Astrocyte of the spinal cord (primary cell): Measurements from ENCODE around the gene VRTN.

Source experiments
- DNase-seq: peaks from one replicate; pipeline ENCODE4 v3.0.0; 2011; ENCODE audit warnings: low read depth, low spot score
- H3K4me3 ChIP-seq: 2 replicates; pipeline ENCODE4 v1.5.1; 2011; ENCODE audit warnings: low read depth, mild to moderate bottlenecking, low read length, moderate library complexity
- CTCF ChIP-seq: IDR thresholded peaks from 2 replicates; pipeline ENCODE4 v1.5.1; 2012; ENCODE audit warnings: low read depth, mild to moderate bottlenecking, low read length, inconsistent platforms
- in situ Hi-C: cut with HindIII; loops from 2 replicates; pipeline ENCODE4 v1.10.0; 2017; ENCODE audit warnings: low sequenced_read_pairs

The VRTN gene

GRCh38 chr14:74348735-74349463 is 628 bp downstream of the VRTN start:
- in situ Hi-C loops: no loop called here
- DNase-seq: no peak
- no peak overlapping the region for H3K4me3 ChIP-seq
- no peak for TF ChIP-seq CTCF

GRCh38 chr14:74349757-74350156 is 1.5 kb downstream of the VRTN start:
- no peak for DNase-seq
- H3K4me3 ChIP-seq: no peak overlapping the region
- in situ Hi-C loops: no loop called here
- TF ChIP-seq CTCF: no peak

DNA sequence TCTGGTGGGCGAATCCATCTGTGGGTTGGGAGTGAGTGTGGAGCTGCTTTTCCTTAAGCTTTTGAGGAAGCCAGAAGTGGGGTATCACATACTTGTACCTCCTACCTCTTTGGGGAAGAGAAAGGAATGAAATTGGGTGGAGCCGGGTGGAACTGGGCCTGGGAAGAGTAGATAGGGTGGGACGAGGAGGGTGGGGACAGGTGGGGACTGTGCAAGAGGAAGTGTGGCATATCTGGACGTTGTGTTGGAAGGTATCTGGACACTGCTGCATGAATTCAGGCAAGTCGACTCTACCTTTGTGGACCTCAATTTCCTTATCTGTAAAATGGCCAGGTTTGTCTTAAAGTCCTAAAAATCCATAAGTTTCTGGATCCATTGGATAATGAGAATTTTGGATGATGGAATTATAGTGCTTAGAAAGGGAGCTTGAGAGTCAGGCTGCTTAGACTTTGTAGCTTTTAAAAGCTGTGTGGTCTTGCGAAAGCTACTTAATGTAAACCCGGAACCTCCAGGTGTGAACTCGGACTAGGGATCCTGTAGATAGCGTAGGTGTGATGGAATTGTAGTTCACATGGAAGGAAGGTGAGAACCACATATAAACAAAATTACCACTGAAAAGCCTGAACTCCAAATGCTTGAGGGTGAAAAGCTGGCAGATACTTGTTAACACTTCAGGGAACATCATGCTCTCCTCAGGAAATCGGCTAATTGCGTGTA is 2.1 kb downstream of the VRTN start:
- in situ Hi-C loops: no loop called here
- DNase-seq: no peak
- H3K4me3 ChIP-seq: no peak overlapping the region
- TF ChIP-seq CTCF: no peak

GRCh38 chr14:74350928-74351323 is 2.7 kb downstream of the VRTN start:
- DNase-seq: no peak
- in situ Hi-C loops: no loop called here

GRCh38 chr14:74356892-74357575 is 8.8 kb downstream of the VRTN start:
- H3K4me3 ChIP-seq: no peak overlapping the region
- in situ Hi-C loops: no loop called here
- TF ChIP-seq CTCF: no peak
- no peak for DNase-seq

More at GRCh38 chr14:74350928-74351323, 2.7 kb downstream of the VRTN start:
- TF ChIP-seq CTCF: no peak
- H3K4me3 ChIP-seq: no peak overlapping the region

DNA sequence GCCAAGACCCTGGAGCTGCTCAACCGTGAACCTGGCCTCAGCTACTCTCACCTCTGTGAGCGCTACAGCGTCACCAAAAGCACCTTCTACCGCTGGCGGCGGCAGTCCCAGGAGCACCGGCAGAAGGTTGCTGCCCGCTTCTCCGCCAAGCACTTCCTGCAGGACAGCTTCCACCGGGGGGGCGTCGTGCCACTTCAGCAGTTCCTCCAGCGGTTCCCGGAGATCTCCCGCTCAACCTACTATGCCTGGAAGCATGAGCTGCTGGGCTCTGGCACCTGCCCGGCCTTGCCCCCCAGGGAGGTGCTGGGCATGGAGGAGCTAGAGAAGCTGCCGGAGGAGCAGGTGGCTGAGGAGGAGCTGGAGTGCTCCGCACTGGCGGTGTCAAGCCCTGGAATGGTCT is 9.3 kb downstream of the VRTN start:
- no peak for TF ChIP-seq CTCF
- in situ Hi-C loops: no loop called here
- no peak for DNase-seq
- no peak overlapping the region for H3K4me3 ChIP-seq
